ENCODE measurements around the gene AIP. TPM values are rescaled to one million over a fixed set of nuclear protein-coding genes. Genes with fewer than 3 reads are reported as not detected.
"Not testable (repeated sequence)": the region's sequence is repeated elsewhere in the genome, so short reads cannot be mapped to it uniquely, and the experiment has no call there.

The AIP gene
- total RNA-seq, 1 donor from 2014 or later, result 62.0 TPM

- TF ChIP-seq CTCF (conservative IDR thresholded peaks at IDR 0.05; ENCODE audit: low read depth, low read length), result no peak
- DNase-seq (ENCODE audit: low read depth), result no peak
- peak overlapping the region; percentile 83 for H3K4me3 ChIP-seq (ENCODE audit: low read depth, low read length)
Observed at GRCh38 chr11:67465189-67465510, 17.7 kb upstream of the AIP start.

- DNase-seq (ENCODE audit: low read depth), result not testable (repeated sequence)
- H3K4me3 ChIP-seq (ENCODE audit: low read depth, low read length), result peak overlapping the region; percentile 83
Observed at GRCh38 chr11:67465530-67465929, 17.3 kb upstream of the AIP start.

GRCh38 chr11:67466367-67466766 is 16.5 kb upstream of the AIP start:
- no peak for TF ChIP-seq CTCF (conservative IDR thresholded peaks at IDR 0.05; ENCODE audit: low read depth, low read length)
- no peak overlapping the region for H3K4me3 ChIP-seq (ENCODE audit: low read depth, low read length)
- DNase-seq (ENCODE audit: low read depth), result no peak

GRCh38 chr11:67466962-67467771 is 15.7 kb upstream of the AIP start:
- DNase-seq (ENCODE audit: low read depth), result no peak
- peak overlapping the region; percentile 84 for H3K4me3 ChIP-seq (ENCODE audit: low read depth, low read length)
- no peak for TF ChIP-seq CTCF (conservative IDR thresholded peaks at IDR 0.05; ENCODE audit: low read depth, low read length)

GRCh38 chr11:67468056-67468455 is 14.8 kb upstream of the AIP start:
- no peak for TF ChIP-seq CTCF (conservative IDR thresholded peaks at IDR 0.05; ENCODE audit: low read depth, low read length)
- no peak for DNase-seq (ENCODE audit: low read depth)
- H3K4me3 ChIP-seq (ENCODE audit: low read depth, low read length), result peak overlapping the region; percentile 84

- TF ChIP-seq CTCF (conservative IDR thresholded peaks at IDR 0.05; ENCODE audit: low read depth, low read length), result no peak
- DNase-seq (ENCODE audit: low read depth), result no peak
- H3K4me3 ChIP-seq (ENCODE audit: low read depth, low read length), result peak overlapping the region; percentile 84
Observed at GRCh38 chr11:67468456-67468758, 14.4 kb upstream of the AIP start.

- no peak for DNase-seq (ENCODE audit: low read depth)
- TF ChIP-seq CTCF (conservative IDR thresholded peaks at IDR 0.05; ENCODE audit: low read depth, low read length), result peak; percentile 35
- H3K4me3 ChIP-seq (ENCODE audit: low read depth, low read length), result peak within 1 kb of the TSS; percentile 84
Observed at GRCh38 chr11:67468759-67469507, 13.9 kb upstream of the AIP start, which contains the start of gene TMEM134. Gene TMEM134, minus strand, starts transcription at chr11:67469251. Its CDS starts 59 bp downstream, at chr11:67469192.
